PC-9 (cell line): ENCODE results near the gene AP2A1.

Experiments
- EZH2 ChIP-seq: fragments of 200-600 bp; sonication (generic); IDR thresholded peaks from 2 replicates; pipeline ENCODE4 v1.8.0; 2017; ENCODE audit warnings: antibody characterized with exemption, low read depth
- TF ChIP-seq, protein P1 (sequence below): fragments of 200-600 bp; sonication (generic); conservative IDR thresholded peaks from 2 replicates; pipeline ENCODE4 v1.6.1; 2017; ENCODE audit warnings: mixed run types, antibody characterized with exemption, mild to moderate bottlenecking, moderate library complexity

DNA sequence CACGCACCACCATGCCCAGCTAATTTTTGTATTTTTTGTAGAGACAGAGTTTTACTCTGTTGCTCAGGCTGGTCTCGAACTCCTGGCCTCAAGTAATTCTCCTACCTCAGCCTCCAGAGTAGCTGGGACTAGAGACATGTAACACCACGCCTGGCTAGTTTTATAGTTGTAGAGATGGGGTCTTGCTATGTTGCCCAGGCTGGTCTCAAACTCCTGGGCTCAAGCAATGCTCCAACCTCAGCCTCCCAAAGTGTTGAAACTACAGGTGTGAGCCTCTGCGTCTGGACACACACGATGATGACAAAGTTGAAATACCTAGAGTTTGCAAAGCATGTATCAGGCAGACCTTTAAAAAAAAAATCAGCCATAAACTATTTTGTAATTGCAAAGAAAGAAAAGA, 79.6 kb downstream of the AP2A1 start:
- TF ChIP-seq, protein P1, sequence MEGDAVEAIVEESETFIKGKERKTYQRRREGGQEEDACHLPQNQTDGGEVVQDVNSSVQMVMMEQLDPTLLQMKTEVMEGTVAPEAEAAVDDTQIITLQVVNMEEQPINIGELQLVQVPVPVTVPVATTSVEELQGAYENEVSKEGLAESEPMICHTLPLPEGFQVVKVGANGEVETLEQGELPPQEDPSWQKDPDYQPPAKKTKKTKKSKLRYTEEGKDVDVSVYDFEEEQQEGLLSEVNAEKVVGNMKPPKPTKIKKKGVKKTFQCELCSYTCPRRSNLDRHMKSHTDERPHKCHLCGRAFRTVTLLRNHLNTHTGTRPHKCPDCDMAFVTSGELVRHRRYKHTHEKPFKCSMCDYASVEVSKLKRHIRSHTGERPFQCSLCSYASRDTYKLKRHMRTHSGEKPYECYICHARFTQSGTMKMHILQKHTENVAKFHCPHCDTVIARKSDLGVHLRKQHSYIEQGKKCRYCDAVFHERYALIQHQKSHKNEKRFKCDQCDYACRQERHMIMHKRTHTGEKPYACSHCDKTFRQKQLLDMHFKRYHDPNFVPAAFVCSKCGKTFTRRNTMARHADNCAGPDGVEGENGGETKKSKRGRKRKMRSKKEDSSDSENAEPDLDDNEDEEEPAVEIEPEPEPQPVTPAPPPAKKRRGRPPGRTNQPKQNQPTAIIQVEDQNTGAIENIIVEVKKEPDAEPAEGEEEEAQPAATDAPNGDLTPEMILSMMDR = no peak
- no peak for TF ChIP-seq EZH2
